Stimulated activated CD4-positive, alpha-beta T cell treated with anti-CD3 and anti-CD28 coated beads, Interleukin-15, amount 100 ng/mL, for 48 hours (primary cell): ENCODE results near the gene NPW.
"Not testable (repeated sequence)": the region's sequence is repeated elsewhere in the genome, so short reads cannot be mapped to it uniquely, and the experiment has no call there.

Experiments used
- DNase-seq, 2 donors: peaks; one replicate each; pipeline ENCODE4 v3.0.0-alpha.2; 2020; ENCODE audit warnings: low read depth in 2 of 2

NPW gene

GRCh38 chr16:2019921-2020831 lies 591 bp downstream of the NPW start:
- no peak for DNase-seq

GRCh38 chr16:2022723-2023091 lies 3.1 kb downstream of the NPW start:
- no peak for DNase-seq

- DNase-seq, result peak; percentile 85 to 94
Observed at GRCh38 chr16:2023092-2024031, 3.8 kb downstream of the NPW start.

GRCh38 chr16:2024032-2024420 lies 4.4 kb downstream of the NPW start:
- no peak for DNase-seq

GRCh38 chr16:2025251-2025650 lies 5.7 kb downstream of the NPW start:
- DNase-seq, result no peak

GRCh38 chr16:2025878-2026460 lies 6.4 kb downstream of the NPW start:
- no peak for DNase-seq

GRCh38 chr16:2026461-2027023 lies 7.0 kb downstream of the NPW start, which contains the start of gene NHERF2:
TSS of gene NHERF2 (plus strand) at chr16:2026902. CDS start at chr16:2027006, 104 bp downstream.
- DNase-seq, result no peak

- no peak for DNase-seq
Observed at GRCh38 chr16:2027024-2028010, 7.7 kb downstream of the NPW start.

- no peak for DNase-seq
Observed at GRCh38 chr16:2028146-2028545, 8.6 kb downstream of the NPW start.

GRCh38 chr16:2028620-2029220 lies 9.1 kb downstream of the NPW start:
- no peak for DNase-seq

- DNase-seq, result no peak
Observed at GRCh38 chr16:2029350-2029749, 9.8 kb downstream of the NPW start.

- DNase-seq, result no peak
Observed at GRCh38 chr16:2030036-2030435, 10.5 kb downstream of the NPW start.

- DNase-seq, result no peak
Observed at GRCh38 chr16:2031081-2031577, 11.5 kb downstream of the NPW start.

GRCh38 chr16:2032285-2033056 lies 12.9 kb downstream of the NPW start:
- no peak for DNase-seq

- no peak for DNase-seq
Observed at GRCh38 chr16:2033057-2033908, 13.7 kb downstream of the NPW start.

GRCh38 chr16:2033909-2034695 lies 14.5 kb downstream of the NPW start:
- DNase-seq, result not testable (repeated sequence)

GRCh38 chr16:2034696-2035430 lies 15.3 kb downstream of the NPW start:
- DNase-seq, result no peak
